SK-N-SH (cell line): Measurements from ENCODE around the gene CD38. TPM values are rescaled to one million over a fixed set of nuclear protein-coding genes. Genes with fewer than 3 reads are reported as not detected.

Experiments used
- CTCF ChIA-PET: fragments of 300-600, 350-600 bp; formaldehyde crosslinking; extraction: SDS; loops from one replicate; lab custom pipeline; 2021; lab: Yijun Ruan, JAX
- POLR2A ChIA-PET: fragments of 350-600 bp; sonication (Branson Sonifier 250); formaldehyde crosslinking; extraction: SDS; loops from one replicate; lab custom pipeline; 2020; ENCODE audit warnings: antibody characterized with exemption, inconsistent platforms; lab: Yijun Ruan, JAX
- DNase-seq: peaks from one replicate; pipeline ENCODE4 v3.0.0; 2012
- H2AFZ ChIP-seq: fragments of 200-600 bp; sonication (generic); 2 replicates; pipeline ENCODE4 v1.8.1; 2016; ENCODE audit warnings: antibody characterized with exemption, mild to moderate bottlenecking, low read depth
- H3F3A ChIP-seq: fragments of 200-600 bp; sonication (generic); replicated peaks from 2 replicates; pipeline ENCODE3; 2016; ENCODE audit warnings: antibody characterized with exemption, mild to moderate bottlenecking; ENCODE audit not compliant: insufficient read depth
- H3K27ac ChIP-seq, 2 experiments: fragments of 200-500 bp in 1 of 2; fragments of 200-600 bp in 1 of 2; sonication (Bioruptor generic) in 1 of 2; sonication (generic), shearing (Covaris generic) in 1 of 2; 2 replicates each; pipeline versions ENCODE4 v1.5.1 to v1.6.1; 2014 to 2016; ENCODE audit warnings: low read depth in 2 of 2, inconsistent platforms in 1 of 2, low read length in 1 of 2, mild to moderate bottlenecking in 1 of 2, mixed read lengths in 1 of 2
- H3K27me3 ChIP-seq: fragments of 200-600 bp; sonication (generic), shearing (Covaris generic); 2 replicates; pipeline ENCODE4 v1.6.1; 2016; ENCODE audit warnings: mixed run types; ENCODE audit not compliant: insufficient read depth
- H3K36me3 ChIP-seq, 2 experiments: fragments of 200-500 bp in 1 of 2; fragments of 200-600 bp in 1 of 2; sonication (Bioruptor generic) in 1 of 2; sonication (generic) in 1 of 2; replicated peaks in 1 of 2; 2 replicates each; pipeline versions ENCODE3 to v1.5.1; 2014 to 2016; ENCODE audit warnings: low read length in 1 of 2, mild to moderate bottlenecking in 1 of 2; ENCODE audit not compliant: insufficient read depth in 2 of 2, control insufficient read depth in 1 of 2
- H3K4me1 ChIP-seq, 2 experiments: fragments of 200-500 bp in 1 of 2; fragments of 200-600 bp in 1 of 2; sonication (Bioruptor generic) in 1 of 2; sonication (generic), shearing (Covaris generic) in 1 of 2; 2 replicates each; pipeline versions ENCODE4 v1.5.1 to v1.6.1; 2014 to 2016; ENCODE audit warnings: low read depth in 1 of 2, low read length in 1 of 2, mixed run types in 1 of 2; ENCODE audit not compliant: insufficient read depth in 2 of 2, control insufficient read depth in 1 of 2
- H3K4me2 ChIP-seq: fragments of 200-600 bp; sonication (generic), shearing (Covaris generic); 2 replicates; pipeline ENCODE4 v1.6.1; 2017; ENCODE audit warnings: mixed run types
- H3K4me3 ChIP-seq, 2 experiments: fragments of 200-500 bp in 1 of 2; fragments of 200-600 bp in 1 of 2; sonication (Bioruptor generic) in 1 of 2; sonication (generic), shearing (Covaris generic) in 1 of 2; 2 replicates each; pipeline versions ENCODE4 v1.5.1 to v1.8.1; 2014 to 2016; ENCODE audit warnings: low read depth in 2 of 2, inconsistent platforms in 1 of 2, low read length in 1 of 2, mild to moderate bottlenecking in 1 of 2, mixed read lengths in 1 of 2, moderate library complexity in 1 of 2
- H3K79me2 ChIP-seq: fragments of 200-600 bp; sonication (generic); 2 replicates; pipeline ENCODE4 v1.8.1; 2017; ENCODE audit warnings: mild to moderate bottlenecking; ENCODE audit not compliant: insufficient read depth
- H3K9ac ChIP-seq: fragments of 200-600 bp; sonication (generic); 2 replicates; pipeline ENCODE4 v1.6.1; 2017; ENCODE audit warnings: mixed run types
- H3K9me2 ChIP-seq: fragments of 200-600 bp; sonication (generic); 2 replicates; pipeline ENCODE4 v1.6.1; 2017; ENCODE audit warnings: mixed run types
- H3K9me3 ChIP-seq: fragments of 200-600 bp; sonication (generic); 2 replicates; pipeline ENCODE4 v1.6.1; 2017; ENCODE audit warnings: mixed run types, mild to moderate bottlenecking, moderate library complexity
- H4K20me1 ChIP-seq: fragments of 200-600 bp; sonication (generic); 2 replicates; pipeline ENCODE4 v1.6.1; 2017; ENCODE audit warnings: mild to moderate bottlenecking, mixed run types; ENCODE audit not compliant: insufficient read depth
- EZH2phosphoT487 ChIP-seq: fragments of 200-600 bp; sonication (generic); IDR thresholded peaks from 2 replicates; pipeline ENCODE4 v1.6.1; 2017; ENCODE audit warnings: low read depth, mixed run types, mild to moderate bottlenecking, antibody characterized with exemption, moderate library complexity, borderline replicate concordance
- FOXJ3 ChIP-seq: sonication (generic); formaldehyde crosslinking; IDR thresholded peaks from 2 replicates; pipeline ENCODE4 v1.5.1; 2020; ENCODE audit warnings: mild to moderate bottlenecking, missing genetic modification reagents
- IRF3 ChIP-seq: fragments of 150-350 bp; IDR thresholded peaks from 2 replicates; pipeline ENCODE4 v1.6.1; 2016; ENCODE audit warnings: mild to moderate bottlenecking, low read depth, low read length
- NFIC ChIP-seq: IDR thresholded peaks from 2 replicates; pipeline ENCODE4 v1.4.0; 2012; ENCODE audit warnings: borderline replicate concordance
- PBX3 ChIP-seq: IDR thresholded peaks from 2 replicates; pipeline ENCODE4; 2012
- RAD21 ChIP-seq: IDR thresholded peaks from 2 replicates; pipeline ENCODE4 v1.6.1; 2012; ENCODE audit warnings: mild to moderate bottlenecking, low read length
- RCOR1 ChIP-seq: fragments of 150-350 bp; IDR thresholded peaks from 2 replicates; pipeline ENCODE4 v1.6.1; 2017; ENCODE audit warnings: antibody characterized with exemption, low read length
- REST ChIP-seq: IDR thresholded peaks from 2 replicates; pipeline ENCODE4 v1.6.1; 2012; ENCODE audit warnings: mild to moderate bottlenecking, low read depth, low read length, moderate library complexity
- SIN3A ChIP-seq: IDR thresholded peaks from 2 replicates; pipeline ENCODE4 v1.6.1; 2012; ENCODE audit warnings: low read depth, mild to moderate bottlenecking, low read length, moderate library complexity, borderline replicate concordance
- USF2 ChIP-seq: fragments of 150-350 bp; IDR thresholded peaks from 2 replicates; pipeline ENCODE4 v1.6.1; 2017; ENCODE audit warnings: antibody characterized with exemption, low read length, low read depth, borderline replicate concordance
- YY1 ChIP-seq: IDR thresholded peaks from 2 replicates; pipeline ENCODE4 v1.4.0; 2012; ENCODE audit warnings: low read depth, mild to moderate bottlenecking
- WGBS: methylation state at CpG from one replicate; pipeline ENCODE4 v1.1.6; 2017; ENCODE audit warnings: low lambda C conversion rate; 5-methylcytosine and 5-hydroxymethylcytosine counted together
- polyA plus RNA-seq, 3 experiments: library from polyadenylated mRNA; depleted of rRNA; stranded (reverse); fragments of >200 nt; gene quantifications; 2 replicates each; pipeline ENCODE4 v1.2.3, GENCODE V29; 2012

CD38 gene
- polyA plus RNA-seq, 1 of the 3 experiments (the other 2 are of a cell fraction): 0.02 TPM

GRCh38 chr4:15766821-15767220, 11.3 kb upstream of the CD38 start:
- Histone ChIP-seq H3K27ac (no peak overlapping the region), H3K9ac (no peak overlapping the region), H4K20me1 (no peaks in the 10 kb centered on the region), H3K27me3 (no peaks in the 10 kb centered on the region; the same call in 1 of the 2 replicates), H3K36me3 (no peaks in the 10 kb centered on the region), H3K9me3 (no peaks in the 10 kb centered on the region), H3K4me1 (peaks cover 0 to 8% of the 10 kb centered on the region in 2 experiments; a peak in 1 of 4 replicates), H3K4me3 (no peak overlapping the region), H3K4me2 (no peak overlapping the region), H3K79me2 (no peaks in the 10 kb centered on the region), H3F3A (no peaks in the 10 kb centered on the region), H3K9me2 (no peaks in the 10 kb centered on the region), H2AFZ (no peak overlapping the region)
- ChIA-PET CTCF (interaction anchor here (0.6 to 1.3 kb wide), 5 partner anchors 12 to 190 kb away, joined by 3 to 5 read pairs (median 3); no protein-coding TSS in a partner anchor), POLR2A (no interaction called here)
- TF ChIP-seq RAD21 (no peak), YY1 (no peak), RCOR1 (no peak), REST (no peak), NFIC (no peak), FOXJ3 (CRISPR knock-in tag) (no peak), IRF3 (no peak), EZH2phosphoT487 (no peak)
- no peak for DNase-seq
- 66% methylated on average over 8 of the region's 8 CpGs for WGBS

- no peak overlapping the region for H3K4me3 ChIP-seq
- no peak overlapping the region for H3K4me2 ChIP-seq
- no peak for TF ChIP-seq RAD21
- no peak for TF ChIP-seq USF2
- no peak for TF ChIP-seq PBX3
- no peak for TF ChIP-seq SIN3A
- TF ChIP-seq YY1: no peak
- no peak for TF ChIP-seq IRF3
- TF ChIP-seq, all 33 proteins: peak for 0
- H3K27ac ChIP-seq: no peak overlapping the region
- H3K36me3 ChIP-seq: no peaks in the 10 kb centered on the region
- POLR2A ChIA-PET: interaction anchor here (0.6 kb wide), 1 partner anchor 25 kb away, joined by 4 read pairs; no protein-coding TSS in a partner anchor
- H3K27me3 ChIP-seq: no peaks in the 10 kb centered on the region; the same call in 1 of the 2 replicates
- no peaks in the 10 kb centered on the region for H3F3A ChIP-seq
- H3K9me3 ChIP-seq: no peaks in the 10 kb centered on the region
- H2AFZ ChIP-seq: no peak overlapping the region
- no peaks in the 10 kb centered on the region for H3K9me2 ChIP-seq
- CTCF ChIA-PET: interaction anchor here (1.0 to 1.1 kb wide), 2 partner anchors 26 to 36 kb away, joined by 3 to 5 read pairs; no protein-coding TSS in a partner anchor
- no peak for DNase-seq
- H3K79me2 ChIP-seq: no peaks in the 10 kb centered on the region
- H3K4me1 ChIP-seq: peaks cover 0 to 8% of the 10 kb centered on the region in 2 experiments; a peak in 1 of 4 replicates
- WGBS: 40% methylated on average over 2 of the region's 2 CpGs
- no peak overlapping the region for H3K9ac ChIP-seq
- H4K20me1 ChIP-seq: no peaks in the 10 kb centered on the region
Measured at GRCh38 chr4:15769202-15769601, 8.9 kb upstream of the CD38 start.
